IPS DF 6.9 (cell line): ENCODE data around the gene UTS2B.

Experiments
- DNase-seq: peaks from one replicate; pipeline ENCODE4 v3.0.0-alpha.2; 2013; ENCODE audit warnings: low read depth, low spot score
- H3K27ac ChIP-seq: one replicate; pipeline ENCODE4 v1.5.1; 2013; ENCODE audit warnings: low read length, control low read depth
- H3K27me3 ChIP-seq: 2 replicates; pipeline ENCODE4 v1.6.1; 2013; ENCODE audit warnings: mild to moderate bottlenecking, low read length; ENCODE audit not compliant: control insufficient read depth, insufficient read depth
- H3K36me3 ChIP-seq: 2 replicates; pipeline ENCODE4 v1.6.1; 2013; ENCODE audit warnings: low read length; ENCODE audit not compliant: control insufficient read depth, insufficient read depth
- H3K4me1 ChIP-seq: 2 replicates; pipeline ENCODE4 v1.6.1; 2013; ENCODE audit warnings: low read length; ENCODE audit not compliant: control insufficient read depth, insufficient read depth
- H3K4me3 ChIP-seq: 2 replicates; pipeline ENCODE4 v1.5.1; 2013; ENCODE audit warnings: mild to moderate bottlenecking, low read length
- H3K9me3 ChIP-seq: 2 replicates; pipeline ENCODE4 v1.6.1; 2013; ENCODE audit warnings: low read length, inconsistent platforms; ENCODE audit not compliant: control insufficient read depth, insufficient read depth
- WGBS: extraction: QIAGEN DNeasy Blood & Tissue Kit; methylation state at CpG from one replicate; pipeline ENCODE4 v1.1.7; 2013; ENCODE audit warnings: mixed read lengths, missing lambda C conversion rate; ENCODE audit not compliant: insufficient read length, insufficient coverage; 5-methylcytosine and 5-hydroxymethylcytosine counted together

The UTS2B gene

GRCh38 chr3:191240486-191240885 lies 89.8 kb downstream of the UTS2B start:
- Histone ChIP-seq H3K36me3 (no peaks in the 10 kb centered on the region), H3K9me3 (no peaks in the 10 kb centered on the region), H3K27me3 (no peaks in the 10 kb centered on the region), H3K4me1 (0 out of 2 replicates have a peak, but pooled peaks cover 1% of the 10 kb centered on the region), H3K4me3 (no peak overlapping the region), H3K27ac (no peak overlapping the region)
- DNase-seq: no peak
- WGBS: no CpG with 5 or more reads among the region's 5 CpGs

- no peaks in the 10 kb centered on the region for H3K27me3 ChIP-seq
- no peak for DNase-seq
- no CpG with 5 or more reads among the region's 1 CpG for WGBS
- no peaks in the 10 kb centered on the region for H3K9me3 ChIP-seq
- H3K27ac ChIP-seq: no peak overlapping the region
- H3K36me3 ChIP-seq: no peaks in the 10 kb centered on the region
- no peak overlapping the region for H3K4me3 ChIP-seq
- peaks cover 1% of the 10 kb centered on the region; the same call in 1 of the 2 replicates for H3K4me1 ChIP-seq
Observed at GRCh38 chr3:191239407-191240031, 90.8 kb downstream of the UTS2B start.

- Histone ChIP-seq H3K27ac (no peak overlapping the region), H3K4me3 (no peak overlapping the region), H3K36me3 (no peaks in the 10 kb centered on the region), H3K27me3 (no peaks in the 10 kb centered on the region), H3K9me3 (no peaks in the 10 kb centered on the region), H3K4me1 (peaks cover 1% of the 10 kb centered on the region; the same call in 1 of the 2 replicates)
- DNase-seq: no peak
- WGBS: no CpG with 5 or more reads among the region's 4 CpGs
Observed at GRCh38 chr3:191238321-191238817, 92.0 kb downstream of the UTS2B start.

- WGBS: no CpG with 5 or more reads among the region's 5 CpGs
- Histone ChIP-seq H3K4me1 (peaks cover 1% of the 10 kb centered on the region; the same call in 1 of the 2 replicates), H3K27me3 (no peaks in the 10 kb centered on the region), H3K4me3 (no peak overlapping the region), H3K27ac (no peak overlapping the region), H3K9me3 (no peaks in the 10 kb centered on the region), H3K36me3 (no peaks in the 10 kb centered on the region)
- DNase-seq: no peak
Observed at GRCh38 chr3:191237047-191237882, 93.1 kb downstream of the UTS2B start.

- H3K27ac ChIP-seq: no peak overlapping the region
- DNase-seq: no peak
- no CpG with 5 or more reads among the region's 3 CpGs for WGBS
Observed at GRCh38 chr3:191236646-191237045, 93.7 kb downstream of the UTS2B start.

GRCh38 chr3:191235331-191236314 lies 94.7 kb downstream of the UTS2B start:
- no peak for DNase-seq
- Histone ChIP-seq H3K9me3 (no peaks in the 10 kb centered on the region), H3K27ac (no peak overlapping the region), H3K36me3 (no peaks in the 10 kb centered on the region), H3K4me1 (peaks cover 1% of the 10 kb centered on the region; the same call in 1 of the 2 replicates), H3K27me3 (no peaks in the 10 kb centered on the region), H3K4me3 (no peak overlapping the region)
- WGBS: no CpG with 5 or more reads among the region's 4 CpGs

More at GRCh38 chr3:191236646-191237045, 93.7 kb downstream of the UTS2B start:
- Histone ChIP-seq H3K27me3 (no peaks in the 10 kb centered on the region), H3K36me3 (no peaks in the 10 kb centered on the region), H3K9me3 (no peaks in the 10 kb centered on the region), H3K4me1 (peaks cover 1% of the 10 kb centered on the region; the same call in 1 of the 2 replicates), H3K4me3 (no peak overlapping the region)

GRCh38 chr3:191234216-191234615 lies 96.1 kb downstream of the UTS2B start:
- no peaks in the 10 kb centered on the region for H3K36me3 ChIP-seq
- H3K27ac ChIP-seq: no peak overlapping the region
- H3K9me3 ChIP-seq: no peaks in the 10 kb centered on the region
- no peak for DNase-seq
- H3K4me1 ChIP-seq: peaks cover 1% of the 10 kb centered on the region; the same call in 1 of the 2 replicates
- H3K4me3 ChIP-seq: no peak overlapping the region
- no peaks in the 10 kb centered on the region for H3K27me3 ChIP-seq
- no CpG with 5 or more reads among the region's 9 CpGs for WGBS

- WGBS: 100% methylated on average over 1 of the region's 5 CpGs
- Histone ChIP-seq H3K4me3 (no peak overlapping the region), H3K36me3 (no peaks in the 10 kb centered on the region), H3K27ac (no peak overlapping the region), H3K9me3 (no peaks in the 10 kb centered on the region), H3K4me1 (no peaks in the 10 kb centered on the region), H3K27me3 (no peaks in the 10 kb centered on the region)
- DNase-seq: no peak
Observed at GRCh38 chr3:191227541-191227940, 102.8 kb downstream of the UTS2B start.

GRCh38 chr3:191221638-191222037 lies 108.7 kb downstream of the UTS2B start:
- Histone ChIP-seq H3K4me3 (no peak overlapping the region), H3K4me1 (no peaks in the 10 kb centered on the region), H3K27me3 (no peaks in the 10 kb centered on the region), H3K27ac (no peak overlapping the region), H3K36me3 (no peaks in the 10 kb centered on the region), H3K9me3 (no peaks in the 10 kb centered on the region)
- no peak for DNase-seq
- no CpG with 5 or more reads among the region's 1 CpG for WGBS

- Histone ChIP-seq H3K27ac (no peak overlapping the region), H3K9me3 (no peaks in the 10 kb centered on the region), H3K36me3 (no peaks in the 10 kb centered on the region), H3K27me3 (no peaks in the 10 kb centered on the region), H3K4me1 (no peaks in the 10 kb centered on the region), H3K4me3 (no peak overlapping the region)
- WGBS: no CpG with 5 or more reads among the region's 5 CpGs
- DNase-seq: no peak
Observed at GRCh38 chr3:191220908-191221307, 109.4 kb downstream of the UTS2B start.
